ENCODE results near the gene CLPSL2.

DNA sequence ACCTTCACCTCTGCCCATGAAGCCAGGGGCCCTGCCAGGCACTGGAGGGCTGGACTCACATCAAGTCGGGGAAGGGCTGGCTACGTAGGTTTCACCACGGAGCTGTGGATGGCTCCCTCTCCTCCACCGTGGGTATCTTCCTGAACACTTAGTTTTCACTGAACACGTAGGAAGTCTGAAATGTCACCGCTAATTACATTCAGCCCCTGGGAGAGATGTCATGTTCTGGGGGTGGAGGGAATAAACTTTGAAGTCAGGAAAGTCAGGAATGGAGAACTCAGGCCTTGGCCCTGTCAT, 35.2 kb downstream of the CLPSL2 start:
- TF ChIP-seq EZH2 (IDR thresholded peaks at IDR 0.05), result no peak
- TF ChIP-seq, protein P1, sequence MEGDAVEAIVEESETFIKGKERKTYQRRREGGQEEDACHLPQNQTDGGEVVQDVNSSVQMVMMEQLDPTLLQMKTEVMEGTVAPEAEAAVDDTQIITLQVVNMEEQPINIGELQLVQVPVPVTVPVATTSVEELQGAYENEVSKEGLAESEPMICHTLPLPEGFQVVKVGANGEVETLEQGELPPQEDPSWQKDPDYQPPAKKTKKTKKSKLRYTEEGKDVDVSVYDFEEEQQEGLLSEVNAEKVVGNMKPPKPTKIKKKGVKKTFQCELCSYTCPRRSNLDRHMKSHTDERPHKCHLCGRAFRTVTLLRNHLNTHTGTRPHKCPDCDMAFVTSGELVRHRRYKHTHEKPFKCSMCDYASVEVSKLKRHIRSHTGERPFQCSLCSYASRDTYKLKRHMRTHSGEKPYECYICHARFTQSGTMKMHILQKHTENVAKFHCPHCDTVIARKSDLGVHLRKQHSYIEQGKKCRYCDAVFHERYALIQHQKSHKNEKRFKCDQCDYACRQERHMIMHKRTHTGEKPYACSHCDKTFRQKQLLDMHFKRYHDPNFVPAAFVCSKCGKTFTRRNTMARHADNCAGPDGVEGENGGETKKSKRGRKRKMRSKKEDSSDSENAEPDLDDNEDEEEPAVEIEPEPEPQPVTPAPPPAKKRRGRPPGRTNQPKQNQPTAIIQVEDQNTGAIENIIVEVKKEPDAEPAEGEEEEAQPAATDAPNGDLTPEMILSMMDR (IDR thresholded peaks at IDR 0.05), result no peak

Data from neural progenitor cell (in vitro differentiated cells).